HepG2 (cell line): ENCODE data around the gene ZNF24. TPM values are rescaled to one million over a fixed set of nuclear protein-coding genes. Genes with fewer than 3 reads are reported as not detected.

Experiments used
- AFF4 ChIP-seq: sonication (generic); formaldehyde crosslinking; IDR thresholded peaks from 2 replicates; pipeline ENCODE4 v1.4.0; 2020; ENCODE audit warnings: missing genetic modification reagents
- ATF4 ChIP-seq, 2 experiments: fragments of 450-650 bp in 1 of 2; sonication (generic) in 1 of 2; formaldehyde crosslinking; IDR thresholded peaks; 2 replicates each; pipeline versions ENCODE4 v1.5.0 to v1.8.0; 2020 to 2022; ENCODE audit warnings: mild to moderate bottlenecking in 1 of 2, missing genetic modification reagents in 1 of 2
- EZH2 ChIP-seq: conservative IDR thresholded peaks from 2 replicates; pipeline ENCODE4 v1.6.1; 2012; ENCODE audit warnings: mild to moderate bottlenecking, low read depth, low read length, moderate library complexity
- FOXA3 ChIP-seq: IDR thresholded peaks from 2 replicates; pipeline ENCODE4 v1.6.1; 2016; ENCODE audit warnings: missing genetic modification reagents, missing compliant biosample characterization
- HDAC6 ChIP-seq: fragments of 200-600 bp; sonication (generic); IDR thresholded peaks from 2 replicates; pipeline ENCODE4 v1.7.0; 2017; ENCODE audit warnings: mild to moderate bottlenecking, antibody characterized with exemption, low read length, low read depth
- ISL2 ChIP-seq: sonication (generic); formaldehyde crosslinking; IDR thresholded peaks from 2 replicates; pipeline ENCODE4 v1.5.0; 2020; ENCODE audit warnings: missing genetic modification reagents
- NFKBIZ ChIP-seq: IDR thresholded peaks from 2 replicates; pipeline ENCODE4 v1.6.1; 2018; ENCODE audit warnings: missing genetic modification reagents, missing compliant biosample characterization
- NFYC ChIP-seq: IDR thresholded peaks from 2 replicates; pipeline ENCODE4 v1.6.1; 2016; ENCODE audit warnings: missing genetic modification reagents, missing compliant biosample characterization
- RBFOX2 ChIP-seq: fragments of 200-400 bp; formaldehyde crosslinking; IDR thresholded peaks from 2 replicates; pipeline ENCODE4 v1.6.1; 2017; ENCODE audit warnings: low read depth, mild to moderate bottlenecking, low read length
- SOX5 ChIP-seq: IDR thresholded peaks from 2 replicates; pipeline ENCODE4 v1.6.1; 2016; ENCODE audit warnings: borderline replicate concordance
- TRAFD1 ChIP-seq: sonication (generic); formaldehyde crosslinking; IDR thresholded peaks from 2 replicates; pipeline ENCODE4 v1.5.1; 2020; ENCODE audit warnings: missing genetic modification reagents, mild to moderate bottlenecking, borderline replicate concordance
- ZBTB26 ChIP-seq: IDR thresholded peaks from 2 replicates; pipeline ENCODE4 v1.6.1; 2016; ENCODE audit warnings: missing compliant biosample characterization, missing genetic modification reagents, borderline replicate concordance
- ZGPAT ChIP-seq: IDR thresholded peaks from 2 replicates; pipeline ENCODE4 v1.6.1; 2016; ENCODE audit warnings: mild to moderate bottlenecking
- ZHX1 ChIP-seq: sonication (generic); formaldehyde crosslinking; IDR thresholded peaks from 2 replicates; pipeline ENCODE4 v1.8.1; 2022; ENCODE audit warnings: low read depth, mild to moderate bottlenecking, missing genetic modification reagents
- ZNF331 ChIP-seq: sonication (generic); formaldehyde crosslinking; IDR thresholded peaks from 2 replicates; pipeline ENCODE4 v1.4.0; 2020; ENCODE audit warnings: missing genetic modification reagents
- ZSCAN20 ChIP-seq: sonication (generic); formaldehyde crosslinking; IDR thresholded peaks from 2 replicates; pipeline ENCODE4 v1.4.0; 2020; ENCODE audit warnings: missing genetic modification reagents, mild to moderate bottlenecking, borderline replicate concordance
- polyA plus RNA-seq, 8 experiments: library from polyadenylated mRNA; depleted of rRNA in 3 of 8; stranded (reverse) in 7 of 8; unstranded in 1 of 8; fragments of >200 nt; fragmentation: Illumina TruSeq in 4 of 8; extraction: Trizol in 4 of 8; gene quantifications; 2 replicates each; pipeline versions ENCODE4 v1.2.1 to v1.2.3, GENCODE V29; 2011 to 2016; ENCODE audit warnings: low read depth in 4 of 8, missing spikeins in 1 of 8, mixed read lengths in 1 of 8; ENCODE audit not compliant: insufficient read depth in 1 of 8
- total RNA-seq, 5 experiments: library from RNA; depleted of rRNA; stranded (reverse); fragments of >200 nt; fragmentation: Illumina TruSeq; extraction: Trizol; gene quantifications; 2 replicates each; pipeline ENCODE4 v1.2.3, GENCODE V29; 2016; ENCODE audit warnings: low read depth in 1 of 5

ZNF24 gene
- total and polyA plus RNA-seq, 2 of the 13 experiments (the other 11 are each of a cell fraction or from before 2014, with no cell fraction given): 19.5 to 41.1 TPM

GRCh38 chr18:35345460-35345921 is 1.3 kb upstream of the ZNF24 start (continued):
- TF ChIP-seq ZGPAT (CRISPR knock-in tag) (0 out of 2 replicates have a peak, but pooled peaks have one; percentile 22), NFKBIZ (no peak), ZHX1 (CRISPR knock-in tag) (no peak), RBFOX2 (0 out of 2 replicates have a peak, but pooled peaks have one; percentile 33), ZSCAN20 (CRISPR knock-in tag) (no peak), NFYC (CRISPR knock-in tag) (no peak), SOX5 (CRISPR knock-in tag) (peak; percentile 17), ZNF331 (0 out of 2 replicates have a peak, but pooled peaks have one; percentile 63), ATF4 (CRISPR knock-in tag; IDR thresholded peaks at IDR 0.05) (no peak), FOXA3 (CRISPR knock-in tag) (peak; percentile 39), ISL2 (CRISPR knock-in tag) (0 out of 2 replicates have a peak, but pooled peaks have one; percentile 47), ZBTB26 (CRISPR knock-in tag) (no peak), TRAFD1 (no peak), AFF4 (CRISPR knock-in tag) (no peak), EZH2 (no peak), HDAC6 (no peak)
